Tibial nerve (tissue), 4 donors: ENCODE results near the gene IFIH1. TPM values are rescaled to one million over a fixed set of nuclear protein-coding genes. Genes with fewer than 3 reads are reported as not detected.

Experiments used
- DNase-seq, 2 donors: peaks; one replicate each; pipeline ENCODE4 v3.0.0-alpha.2; 2019; ENCODE audit warnings: low spot score in 2 of 2
- H3K27ac ChIP-seq, 4 donors: fragments of 200-600 bp; sonication (generic) in 3 of 4; one replicate each; pipeline ENCODE4 v1.5.1; 2017 to 2019; ENCODE audit warnings: mild to moderate bottlenecking in 1 of 4
- H3K27me3 ChIP-seq, 2 donors: fragments of 200-600 bp; sonication (generic) in 1 of 2; one replicate each; pipeline versions ENCODE4 v1.5.1 to v1.6.0; 2017 to 2019
- H3K36me3 ChIP-seq, 3 donors: fragments of 200-600 bp; sonication (generic); one replicate each; pipeline ENCODE4 v1.5.1; 2018 to 2019
- H3K4me1 ChIP-seq, 4 donors: fragments of 200-600 bp; sonication (generic) in 3 of 4; one replicate each; pipeline ENCODE4 v1.5.1; 2017 to 2019
- H3K4me3 ChIP-seq, 4 donors: fragments of 200-600 bp; sonication (generic) in 3 of 4; one replicate each; pipeline ENCODE4 v1.5.1; 2017 to 2019; ENCODE audit warnings: mild to moderate bottlenecking in 1 of 4, moderate library complexity in 1 of 4
- H3K9me3 ChIP-seq, 4 donors: fragments of 200-600 bp; sonication (generic) in 3 of 4; one replicate each; pipeline ENCODE4 v1.5.1; 2017 to 2019
- EP300 ChIP-seq, 2 donors: sonication (generic); formaldehyde crosslinking; IDR thresholded peaks; one replicate each; pipeline ENCODE4 v1.6.1; 2017; ENCODE audit warnings: antibody characterized with exemption in 2 of 2, mild to moderate bottlenecking in 1 of 2
- POLR2A ChIP-seq, 2 donors: fragments of 450-650 bp; IDR thresholded peaks; one replicate each; pipeline ENCODE4 v1.6.1; 2017; ENCODE audit warnings: antibody characterized with exemption in 2 of 2, mild to moderate bottlenecking in 2 of 2, moderate library complexity in 2 of 2
- WGBS, 2 donors: methylation state at CpG; one replicate each; pipeline ENCODE4 v1.1.5; 2018; 5-methylcytosine and 5-hydroxymethylcytosine counted together
- total RNA-seq, 4 donors: library from RNA; depleted of rRNA; stranded (reverse); fragments of >200 nt; gene quantifications; one replicate each; pipeline ENCODE4 v1.1.0, GENCODE V29; 2016
- TF ChIP-seq, protein P1 (sequence below), 5 experiments: fragments of 200-600 bp in 3 of 5; fragments of 450-650 bp in 2 of 5; sonication (generic) in 3 of 5; IDR thresholded peaks; one replicate each; pipeline ENCODE4 v1.5.1; 2016 to 2019; ENCODE audit warnings: antibody characterized with exemption in 5 of 5, mild to moderate bottlenecking in 3 of 5, moderate library complexity in 2 of 5

IFIH1 gene
- total RNA-seq, 4 donors from 2014 or later: 12.5 to 13.2 (median 12.8) TPM

DNA sequence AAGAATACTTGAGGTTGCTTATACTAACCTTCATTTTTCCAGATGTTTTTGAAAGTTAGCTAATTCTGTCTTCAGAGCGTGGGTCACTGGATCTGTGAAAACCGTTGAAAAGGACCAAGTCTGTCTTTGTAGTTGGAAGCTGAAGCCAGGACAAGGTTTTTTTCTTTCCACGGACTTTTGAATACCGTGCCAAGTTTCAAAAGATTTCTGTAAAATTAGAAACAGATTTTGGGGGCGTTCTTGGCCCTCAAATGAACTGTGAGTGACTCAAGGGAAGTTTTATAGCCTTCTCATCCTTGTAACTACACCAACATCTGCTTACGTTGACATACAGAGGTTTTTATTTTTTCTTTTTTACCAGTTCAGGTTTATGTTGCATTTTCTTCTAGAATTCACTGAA lies 75.2 kb downstream of the IFIH1 start, which contains the start of gene FAP:
Gene FAP (minus strand): TSS at position 152 of the 400 bp plus-strand sequence. CDS start 118 bp downstream, at position 34.
- TF ChIP-seq EP300 (IDR thresholded peaks at IDR 0.05) (no peak), POLR2A (IDR thresholded peaks at IDR 0.05) (no peak)
- TF ChIP-seq, protein P1, sequence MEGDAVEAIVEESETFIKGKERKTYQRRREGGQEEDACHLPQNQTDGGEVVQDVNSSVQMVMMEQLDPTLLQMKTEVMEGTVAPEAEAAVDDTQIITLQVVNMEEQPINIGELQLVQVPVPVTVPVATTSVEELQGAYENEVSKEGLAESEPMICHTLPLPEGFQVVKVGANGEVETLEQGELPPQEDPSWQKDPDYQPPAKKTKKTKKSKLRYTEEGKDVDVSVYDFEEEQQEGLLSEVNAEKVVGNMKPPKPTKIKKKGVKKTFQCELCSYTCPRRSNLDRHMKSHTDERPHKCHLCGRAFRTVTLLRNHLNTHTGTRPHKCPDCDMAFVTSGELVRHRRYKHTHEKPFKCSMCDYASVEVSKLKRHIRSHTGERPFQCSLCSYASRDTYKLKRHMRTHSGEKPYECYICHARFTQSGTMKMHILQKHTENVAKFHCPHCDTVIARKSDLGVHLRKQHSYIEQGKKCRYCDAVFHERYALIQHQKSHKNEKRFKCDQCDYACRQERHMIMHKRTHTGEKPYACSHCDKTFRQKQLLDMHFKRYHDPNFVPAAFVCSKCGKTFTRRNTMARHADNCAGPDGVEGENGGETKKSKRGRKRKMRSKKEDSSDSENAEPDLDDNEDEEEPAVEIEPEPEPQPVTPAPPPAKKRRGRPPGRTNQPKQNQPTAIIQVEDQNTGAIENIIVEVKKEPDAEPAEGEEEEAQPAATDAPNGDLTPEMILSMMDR (IDR thresholded peaks at IDR 0.05): no peak
- Histone ChIP-seq H3K9me3 (no peaks in the 10 kb centered on the region), H3K36me3 (no peaks in the 10 kb centered on the region), H3K4me1 (peaks cover 0 to 25% (median 6%) of the 10 kb centered on the region in 4 donors), H3K27me3 (no peaks in the 10 kb centered on the region), H3K4me3 (peak within 1 kb of the TSS in 1 of 4 donors; percentile 22), H3K27ac (peak within 1 kb of the TSS in 2 of 4 donors; percentile 45 to 52)
- no peak for DNase-seq
- WGBS, 2 donors: 14 to 19% methylated on average over 6 of the region's 6 CpGs

DNA sequence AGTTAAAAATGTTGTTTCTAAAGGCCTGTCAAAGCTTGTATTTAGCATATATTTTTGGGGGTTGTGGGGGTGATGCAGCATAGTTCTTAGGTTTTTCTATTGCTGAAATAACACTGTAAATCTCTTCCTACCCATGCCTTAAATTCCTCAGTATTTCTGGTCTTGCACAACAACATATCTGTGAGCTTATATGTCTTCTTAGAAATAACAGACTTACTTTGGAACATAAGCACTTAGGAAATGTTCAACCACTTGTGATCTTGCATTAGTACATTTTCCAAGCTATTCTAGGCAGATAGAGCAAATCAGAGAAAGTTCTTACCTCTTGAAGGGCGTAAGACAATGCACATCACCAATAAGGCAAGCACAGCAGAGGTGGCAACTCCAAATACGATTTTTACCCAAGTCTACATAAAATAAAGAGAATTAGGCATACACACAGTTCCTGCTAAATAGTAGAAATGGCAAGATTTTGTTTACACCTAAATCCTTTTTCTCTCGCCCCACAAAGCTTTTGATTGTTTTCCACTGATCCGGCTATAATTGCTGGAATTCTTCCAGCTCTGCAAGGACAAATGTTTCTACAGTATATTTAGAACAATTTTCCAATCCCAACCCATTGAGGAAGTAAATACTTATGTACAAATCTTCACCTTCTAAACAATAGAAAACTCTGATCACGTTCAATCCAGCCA lies 75.8 kb downstream of the IFIH1 start:
- Histone ChIP-seq H3K4me1 (peaks cover 0 to 25% (median 6%) of the 10 kb centered on the region in 4 donors), H3K27ac (peak overlapping the region in 2 of 4 donors; percentile 2 to 10)
- 16 to 24% methylated on average over 5 of the region's 5 CpGs for WGBS, 2 donors

DNA sequence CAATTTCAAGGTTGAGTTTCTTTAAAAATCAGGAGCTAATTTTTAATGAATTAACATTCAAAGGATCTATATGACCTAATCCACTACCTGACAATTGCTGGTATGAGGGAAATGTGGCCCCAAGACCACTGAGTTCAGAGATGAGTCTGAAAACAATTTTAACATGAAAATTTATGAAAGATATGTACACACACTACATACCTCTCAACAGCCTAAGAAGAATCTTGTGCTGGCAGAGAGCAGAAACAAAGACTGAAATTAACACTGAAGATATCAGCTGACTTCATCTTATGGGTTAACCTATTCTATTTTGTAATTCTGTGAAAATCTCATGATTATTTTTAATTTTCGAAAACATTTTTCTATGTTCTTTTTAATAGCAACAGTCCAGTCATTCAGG lies 76.9 kb downstream of the IFIH1 start:
- Histone ChIP-seq H3K9me3 (no peaks in the 10 kb centered on the region), H3K4me3 (no peak overlapping the region), H3K27ac (no peak overlapping the region), H3K27me3 (no peaks in the 10 kb centered on the region), H3K36me3 (no peaks in the 10 kb centered on the region), H3K4me1 (peaks cover 0 to 25% (median 6%) of the 10 kb centered on the region in 4 donors)
- WGBS, 2 donors: 80% methylated on average over 1 of the region's 1 CpG
- TF ChIP-seq, protein P1 (IDR thresholded peaks at IDR 0.05): no peak
- TF ChIP-seq POLR2A (IDR thresholded peaks at IDR 0.05): no peak
- TF ChIP-seq EP300 (IDR thresholded peaks at IDR 0.05): no peak
- DNase-seq: no peak

More for the DNA sequence above, 75.8 kb downstream of the IFIH1 start:
- Histone ChIP-seq H3K4me3 (peak overlapping the region in 1 of 4 donors; percentile 22), H3K36me3 (no peaks in the 10 kb centered on the region), H3K27me3 (no peaks in the 10 kb centered on the region), H3K9me3 (no peaks in the 10 kb centered on the region)
- TF ChIP-seq, protein P1 (IDR thresholded peaks at IDR 0.05): no peak
- TF ChIP-seq POLR2A (IDR thresholded peaks at IDR 0.05) (no peak), EP300 (IDR thresholded peaks at IDR 0.05) (no peak)
- DNase-seq: no peak

DNA sequence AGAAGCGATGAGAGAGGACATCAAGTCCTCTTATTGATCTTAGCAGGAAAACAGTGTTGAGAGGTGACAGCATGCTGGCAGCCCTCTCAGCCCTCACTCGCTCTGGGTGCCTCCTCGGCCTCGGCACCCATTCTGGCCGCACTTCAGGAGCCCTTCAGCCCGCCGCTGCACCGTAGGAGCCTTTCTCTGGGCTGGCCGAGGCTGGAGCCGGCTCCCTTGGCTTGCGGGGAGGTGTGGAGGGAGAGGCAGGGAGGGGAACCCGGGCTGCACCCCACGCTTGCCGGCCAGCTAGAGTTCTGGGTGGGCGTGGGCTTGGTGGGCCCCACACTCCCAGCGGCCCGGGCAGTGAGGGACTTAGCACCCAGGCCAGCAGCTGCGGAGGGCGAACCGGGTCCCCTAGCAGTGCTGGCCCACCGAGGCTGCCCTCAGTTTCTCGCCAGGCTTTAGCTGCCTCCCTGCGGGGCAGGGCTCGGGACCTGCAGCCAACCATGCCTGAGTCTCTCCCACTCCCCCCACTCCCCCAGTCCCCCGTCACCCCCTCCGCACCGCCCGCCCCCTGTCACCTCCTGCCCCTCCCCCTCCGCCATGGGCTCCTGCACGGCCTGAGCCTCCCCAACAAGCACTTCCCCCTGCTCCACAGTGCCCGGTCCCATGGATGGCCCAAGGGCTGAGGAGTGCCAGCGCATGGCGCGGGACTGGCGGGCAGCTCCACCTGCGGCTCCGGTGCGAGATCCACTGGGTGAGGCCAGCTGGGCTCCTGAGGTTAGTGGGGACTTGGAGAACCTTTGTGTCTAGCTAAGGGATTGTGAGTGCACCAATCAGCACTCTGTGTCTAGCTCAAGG lies 83.6 kb downstream of the IFIH1 start:
- no peaks in the 10 kb centered on the region for H3K27me3 ChIP-seq
- H3K4me1 ChIP-seq: peaks cover 0 to 9% (median 0%) of the 10 kb centered on the region in 4 donors
- H3K9me3 ChIP-seq: peaks cover 0 to 12% (median 0%) of the 10 kb centered on the region in 4 donors
- no peaks in the 10 kb centered on the region for H3K36me3 ChIP-seq
- TF ChIP-seq, protein P1 (IDR thresholded peaks at IDR 0.05): no peak
- TF ChIP-seq EP300 (IDR thresholded peaks at IDR 0.05): no peak
- no peak for TF ChIP-seq POLR2A (IDR thresholded peaks at IDR 0.05)
- no peak for DNase-seq
- 98% methylated on average over 29 to 33 of the region's 38 CpGs for WGBS, 2 donors
- no peak overlapping the region for H3K4me3 ChIP-seq
- no peak overlapping the region for H3K27ac ChIP-seq
